Measurements from ENCODE around the gene KIF26B.
"Not testable (repeated sequence)": the region's sequence is repeated elsewhere in the genome, so short reads cannot be mapped to it uniquely, and the experiment has no call there.

Gene KIF26B

DNA sequence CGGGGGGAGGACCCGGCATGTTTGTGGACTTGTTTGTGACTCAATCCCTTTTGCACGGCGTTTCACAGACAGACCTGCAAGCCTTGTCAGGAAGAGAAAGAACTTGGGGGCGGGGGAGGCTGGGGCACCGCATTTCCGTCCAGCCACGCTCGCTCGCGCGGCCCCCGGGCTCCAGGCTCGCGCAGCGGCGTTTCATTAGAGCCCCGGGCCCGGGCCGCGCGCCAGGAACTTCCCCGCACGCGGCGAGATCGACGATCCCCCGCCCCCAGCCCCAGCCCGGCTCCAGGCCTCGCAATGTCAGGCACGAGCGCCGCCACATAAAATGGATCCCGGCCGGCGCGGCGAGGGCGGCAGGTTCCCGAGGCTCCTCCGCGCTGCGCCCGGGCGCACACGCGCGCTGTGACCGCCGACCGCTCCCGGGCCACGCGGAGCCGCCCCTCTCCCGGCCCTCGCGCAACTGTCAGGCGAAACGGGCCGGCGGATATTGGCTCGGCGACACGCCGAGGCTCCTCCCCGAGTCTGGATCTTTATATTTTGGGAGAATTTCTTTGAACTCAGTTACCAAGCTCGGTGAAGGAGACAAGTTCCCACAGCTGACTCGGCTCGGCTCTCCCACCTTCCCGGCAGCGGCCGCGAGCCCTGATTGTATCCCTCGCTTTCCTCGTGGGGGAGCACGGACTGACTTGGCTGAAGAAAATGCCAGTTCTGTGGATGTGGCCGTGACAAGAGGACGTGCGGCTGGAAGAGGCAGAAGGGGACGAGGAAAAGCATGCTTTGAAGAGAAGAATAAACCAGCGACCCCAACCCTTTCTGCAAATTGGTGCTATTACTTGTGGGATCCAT, at the start of gene KIF26B:
KIF26B (plus strand) TSS at position 557 of the 843 bp plus-strand sequence. CDS start 440 bp downstream, outside the sequence.
- peak in 1 of 2 experiments; percentile 27 for DNase-seq (ENCODE audit: low read depth in 2 of 2)

DNA sequence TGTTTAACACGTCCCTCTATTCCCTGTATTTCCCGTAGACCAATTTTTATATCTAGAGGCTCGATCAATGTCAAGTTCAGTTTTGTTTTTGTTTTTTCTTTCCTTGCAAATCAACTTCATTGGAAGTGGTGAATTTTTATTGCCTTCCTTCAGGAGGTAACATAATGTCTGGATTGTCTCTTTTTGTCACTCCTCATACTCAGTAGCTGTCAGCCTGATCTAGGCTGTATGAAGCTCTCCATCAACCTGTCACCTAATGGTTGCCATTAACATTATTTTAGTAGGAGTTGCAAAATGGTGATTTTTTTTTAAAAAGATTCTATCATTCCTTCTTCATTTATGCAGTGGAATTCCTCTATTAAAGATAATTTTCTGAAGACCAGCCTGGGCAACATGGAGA, 49.7 kb upstream of the KIF26B start:
- DNase-seq (ENCODE audit: low read depth in 2 of 2): no peak

DNA sequence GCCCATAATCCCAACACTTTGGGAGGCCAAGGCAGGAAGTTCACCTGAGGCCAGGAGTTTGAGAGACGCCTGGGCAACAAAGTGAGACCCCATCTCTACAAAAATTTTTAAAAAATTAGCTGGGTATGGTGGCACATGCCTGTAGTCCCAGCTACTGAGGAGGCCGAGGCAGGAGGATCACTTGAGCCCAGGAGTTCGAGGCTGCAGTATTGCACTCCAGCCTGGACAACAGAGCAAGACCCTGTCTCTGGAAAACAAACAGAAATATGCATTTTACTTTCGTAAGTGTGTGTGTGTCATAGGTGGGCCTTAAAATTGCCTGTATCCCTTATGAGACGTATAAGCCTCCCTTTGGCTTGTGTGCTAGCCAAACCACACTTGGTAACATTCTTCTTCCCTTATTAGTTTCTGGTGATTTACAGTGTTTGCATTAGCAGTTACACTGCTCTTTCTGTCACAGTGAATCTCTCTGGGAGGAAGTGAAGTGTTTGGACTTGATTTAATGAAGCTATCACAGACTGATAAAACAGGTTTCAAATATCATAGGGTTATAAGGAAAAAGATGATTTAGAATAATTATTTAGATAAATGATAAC, 48.9 kb upstream of the KIF26B start:
- DNase-seq (ENCODE audit: low read depth in 2 of 2): no peak

DNA sequence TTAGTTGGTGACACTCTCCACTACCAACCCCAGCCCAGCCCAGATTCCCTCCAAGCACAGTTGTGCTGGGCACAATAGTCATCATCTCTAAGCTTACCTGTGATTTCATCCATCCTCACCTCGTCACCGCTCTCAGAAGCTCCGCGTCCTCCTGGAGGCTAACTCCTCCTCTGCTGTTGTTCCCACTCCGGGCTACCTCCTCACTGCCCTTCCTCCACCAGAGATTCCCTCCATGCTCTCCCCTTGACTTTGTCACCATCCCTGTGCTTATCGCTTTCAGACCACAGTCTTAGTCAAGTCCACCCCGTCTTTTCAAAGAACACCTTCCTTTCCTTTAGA, 47.0 kb upstream of the KIF26B start:
- no peak for DNase-seq (ENCODE audit: low read depth in 2 of 2)

DNA sequence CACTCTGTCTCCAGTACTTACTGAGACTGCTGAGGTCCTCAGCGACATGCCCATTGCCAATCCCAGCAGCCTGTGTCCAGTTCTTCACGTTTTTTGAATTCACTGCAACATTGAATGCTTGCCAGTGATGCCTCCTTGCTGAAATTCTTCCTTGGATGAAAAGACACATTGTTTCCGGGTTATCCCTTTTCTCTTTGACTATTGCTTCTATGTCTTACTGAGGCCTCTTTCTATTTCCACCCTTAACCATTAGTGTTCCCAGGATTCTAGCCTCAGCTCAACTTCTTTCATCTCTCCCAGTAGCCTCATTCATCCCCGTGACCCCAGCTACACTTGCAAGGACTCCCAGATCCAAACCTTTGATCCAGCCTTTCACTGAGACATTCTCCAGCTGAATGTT, 46.5 kb upstream of the KIF26B start:
- no peak for DNase-seq (ENCODE audit: low read depth in 2 of 2)

DNA sequence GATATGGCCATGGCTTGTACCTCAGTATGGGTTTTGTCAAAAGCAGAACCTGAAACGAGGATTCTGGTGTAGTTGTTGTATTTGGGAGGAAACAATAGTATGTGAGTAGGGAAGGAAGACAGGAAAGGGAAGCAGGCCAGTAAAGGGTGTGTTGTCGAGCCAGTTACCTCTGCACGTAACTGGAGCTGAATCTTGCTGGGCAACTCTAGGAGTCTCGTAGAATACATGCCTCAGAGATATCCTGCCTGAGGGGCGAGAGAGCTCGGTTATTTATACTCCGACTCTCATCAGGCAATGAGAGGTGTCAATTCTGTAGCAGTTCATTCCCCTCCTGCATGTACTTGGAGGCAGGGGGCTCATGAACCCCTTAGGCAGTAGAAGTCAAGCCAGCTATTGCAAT, 45.9 kb upstream of the KIF26B start:
- no peak for DNase-seq (ENCODE audit: low read depth in 2 of 2)

DNA sequence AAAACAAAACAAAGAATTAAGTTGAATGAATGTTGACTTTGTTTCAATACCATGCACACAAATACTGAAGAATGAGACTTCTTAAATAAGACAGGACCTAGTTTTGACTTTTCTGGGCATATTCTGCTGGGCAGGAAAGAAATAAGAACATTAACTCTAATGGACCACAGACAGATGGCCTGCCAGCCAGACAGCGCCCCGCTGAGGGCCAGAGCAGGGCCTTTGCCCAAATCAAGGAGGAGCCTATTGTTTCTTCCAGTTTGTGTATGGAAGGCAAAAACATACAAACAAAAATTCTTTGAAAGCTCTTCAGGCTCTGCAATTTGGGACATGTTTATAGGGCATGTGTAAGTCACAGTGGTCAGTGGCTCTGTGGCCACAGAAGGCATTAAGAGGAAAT, 44.4 kb upstream of the KIF26B start:
- no peak for DNase-seq (ENCODE audit: low read depth in 2 of 2)

DNA sequence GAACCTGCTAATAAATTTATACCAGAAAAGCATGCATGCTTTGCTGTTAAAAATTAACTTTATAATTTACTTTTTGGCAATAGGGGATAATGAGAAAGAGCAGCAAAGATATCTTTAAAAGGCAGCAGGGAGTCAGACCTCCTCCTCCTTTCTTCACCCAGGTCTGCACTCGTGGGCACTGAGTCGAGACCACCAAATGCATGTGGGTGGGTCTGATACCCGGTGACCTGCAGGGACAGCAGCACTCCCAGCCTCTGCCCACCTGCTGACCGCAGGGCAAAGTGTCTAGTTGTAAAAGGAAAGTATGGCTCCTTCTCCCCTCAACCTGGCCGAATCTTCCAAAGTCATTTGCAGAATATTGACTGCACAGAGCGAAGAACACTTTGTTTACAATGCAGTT, 43.7 kb upstream of the KIF26B start:
- DNase-seq (ENCODE audit: low read depth in 2 of 2): no peak

DNA sequence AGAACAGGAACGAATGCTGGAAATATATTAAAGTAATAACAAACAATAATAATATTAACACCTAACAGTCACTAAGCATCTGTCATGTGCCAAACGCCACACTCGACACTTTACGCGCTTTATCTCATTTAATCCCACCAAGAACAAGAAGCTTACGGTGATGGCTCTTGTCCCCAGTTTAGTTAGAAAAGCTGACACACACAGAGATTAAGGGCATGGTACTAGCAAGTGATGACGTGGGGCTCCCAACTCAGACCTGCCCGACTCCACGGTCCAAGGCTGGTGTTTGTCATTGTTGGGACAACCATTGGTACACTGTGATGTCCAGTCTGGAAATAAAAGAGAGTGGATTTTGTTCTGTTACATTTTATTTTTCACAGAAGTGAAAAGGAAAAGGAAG, 41.1 kb upstream of the KIF26B start:
- DNase-seq (ENCODE audit: low read depth in 2 of 2): no peak

DNA sequence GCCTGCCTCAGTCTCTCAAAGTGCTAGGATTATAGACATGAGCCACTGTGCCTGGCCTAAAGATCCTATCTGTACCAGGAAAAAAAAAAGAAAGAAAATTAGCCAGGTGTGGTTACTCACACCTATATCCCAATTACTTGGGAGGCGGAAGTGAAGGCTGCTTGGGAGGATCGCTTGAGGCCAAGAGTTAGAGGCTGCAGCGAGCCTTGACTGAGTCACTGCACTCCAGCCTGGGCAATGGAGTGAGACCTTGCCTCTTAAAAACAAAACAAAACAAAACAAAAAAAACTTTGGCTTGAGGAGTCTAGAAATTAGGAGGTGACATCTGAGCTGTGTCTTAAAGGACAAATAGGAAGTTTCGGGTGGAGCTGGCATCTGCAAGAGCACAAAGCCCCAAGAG, 38.7 kb upstream of the KIF26B start:
- no peak for DNase-seq (ENCODE audit: low read depth in 2 of 2)

DNA sequence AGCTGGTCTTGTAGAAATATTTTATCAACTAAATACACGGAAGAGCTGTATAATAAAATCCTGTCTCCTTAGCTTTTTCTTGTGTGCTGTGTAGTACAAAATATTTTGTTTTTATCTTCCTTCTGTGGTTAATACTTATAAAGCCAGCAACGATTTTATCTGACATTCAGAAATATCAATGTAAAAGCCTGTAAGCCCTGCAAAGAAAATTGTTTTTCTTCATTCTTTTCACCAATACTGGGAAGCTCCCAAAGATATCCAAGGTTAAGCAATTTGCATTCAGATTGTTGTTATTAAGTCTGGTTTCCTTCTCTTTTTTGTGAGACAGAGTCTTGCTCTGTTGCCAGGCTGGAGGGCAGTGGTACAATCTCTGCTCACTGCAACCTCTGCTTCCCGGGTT, 38.0 kb upstream of the KIF26B start:
- DNase-seq (ENCODE audit: low read depth in 2 of 2): no peak

DNA sequence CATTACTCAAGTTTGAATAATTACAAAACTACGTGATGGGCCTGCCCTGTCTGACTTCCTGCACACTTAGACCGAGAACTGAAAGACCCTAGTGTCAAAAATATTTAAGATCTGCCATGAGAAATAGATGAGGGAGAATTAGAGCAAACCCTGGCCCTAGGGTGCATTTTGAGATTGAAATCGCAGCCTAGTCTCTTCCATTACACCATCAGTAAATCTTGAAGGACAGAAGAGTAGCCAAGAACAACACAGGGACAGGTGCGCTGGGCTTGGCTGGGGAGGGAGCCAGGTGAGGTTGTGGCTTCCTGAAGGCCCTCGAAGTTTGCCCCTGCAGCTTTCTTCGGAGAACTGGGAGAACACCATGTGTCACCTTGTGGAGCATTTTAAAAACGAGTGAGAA, 36.7 kb upstream of the KIF26B start:
- DNase-seq (ENCODE audit: low read depth in 2 of 2): no peak

DNA sequence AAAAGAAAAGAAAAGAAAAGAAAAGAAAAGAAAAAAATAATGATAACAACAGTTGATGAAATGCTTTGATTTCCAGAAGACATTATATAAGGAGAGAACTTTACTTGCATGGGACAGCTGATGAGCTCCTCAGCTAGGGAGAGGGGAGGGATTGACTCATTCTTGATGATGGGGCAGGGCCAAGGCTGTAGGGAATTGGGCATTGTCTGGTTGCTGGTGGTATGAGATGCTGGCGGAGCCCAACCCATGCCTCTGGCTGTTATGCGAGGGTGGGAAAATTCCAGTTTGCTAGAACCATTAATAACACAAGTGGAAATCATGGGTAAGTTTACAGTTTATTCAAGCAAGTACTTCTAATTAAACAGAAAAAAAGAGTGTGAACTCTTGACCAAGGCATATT, 36.0 kb upstream of the KIF26B start:
- DNase-seq (ENCODE audit: low read depth in 2 of 2): no peak

DNA sequence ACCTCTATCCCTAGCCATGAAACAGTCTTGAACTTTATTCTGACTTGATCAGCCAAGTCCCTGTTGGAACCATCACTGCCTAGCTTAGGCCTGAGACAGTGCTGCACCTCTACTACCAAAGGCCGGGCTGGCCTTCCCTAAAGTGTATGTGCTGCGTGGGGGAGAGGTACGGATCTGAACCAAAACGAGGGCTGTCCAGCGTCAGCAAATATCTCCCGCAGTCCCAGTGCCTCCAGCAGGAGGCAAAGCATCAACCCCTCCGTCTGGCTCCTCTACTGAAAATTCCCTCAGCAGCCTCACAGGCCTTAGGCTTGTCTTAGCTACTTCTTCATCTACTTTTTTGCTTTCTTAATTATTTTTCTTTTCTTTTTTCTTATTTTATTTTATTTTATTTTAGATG, 33.3 kb upstream of the KIF26B start:
- DNase-seq (ENCODE audit: low read depth in 2 of 2): no peak

DNA sequence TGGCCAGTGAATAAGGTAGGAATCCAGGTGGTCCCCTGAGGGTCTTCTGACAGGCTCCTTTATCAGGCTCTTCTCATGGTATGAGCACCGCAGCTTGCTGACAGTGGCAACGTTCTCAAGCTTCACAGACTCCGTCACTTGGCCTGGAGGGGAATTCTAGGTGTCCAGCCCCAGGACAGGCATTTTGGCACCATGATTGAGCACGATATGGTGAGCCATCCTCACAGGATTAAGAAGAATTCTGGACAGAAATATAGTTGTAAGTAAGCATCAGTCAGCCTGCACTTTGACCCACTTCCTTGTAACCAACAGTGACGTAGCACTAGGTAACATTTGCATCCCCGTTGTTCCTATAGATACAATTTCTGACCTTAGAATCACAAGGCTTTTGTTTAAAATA, 30.5 kb upstream of the KIF26B start:
- no peak for DNase-seq (ENCODE audit: low read depth in 2 of 2)

DNA sequence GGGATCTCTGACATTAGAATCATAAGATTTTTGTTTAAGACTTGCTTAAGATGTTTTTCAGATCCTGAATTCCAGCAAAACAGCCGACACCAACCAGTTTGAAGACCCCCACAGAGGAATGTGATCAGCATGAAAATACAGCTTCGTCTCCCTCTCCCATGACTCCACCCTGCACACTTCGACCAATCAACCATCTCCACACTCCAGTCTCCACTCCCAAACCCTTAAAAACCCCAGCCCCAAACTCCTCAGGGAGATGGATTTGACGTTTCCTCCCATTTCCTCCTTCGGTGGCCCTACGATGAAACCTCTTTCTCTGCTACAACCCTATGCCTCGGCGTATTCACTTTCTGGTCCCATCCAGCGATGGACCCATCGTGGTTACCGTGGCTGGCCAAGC, 30.1 kb upstream of the KIF26B start:
- DNase-seq (ENCODE audit: low read depth in 2 of 2): no peak

DNA sequence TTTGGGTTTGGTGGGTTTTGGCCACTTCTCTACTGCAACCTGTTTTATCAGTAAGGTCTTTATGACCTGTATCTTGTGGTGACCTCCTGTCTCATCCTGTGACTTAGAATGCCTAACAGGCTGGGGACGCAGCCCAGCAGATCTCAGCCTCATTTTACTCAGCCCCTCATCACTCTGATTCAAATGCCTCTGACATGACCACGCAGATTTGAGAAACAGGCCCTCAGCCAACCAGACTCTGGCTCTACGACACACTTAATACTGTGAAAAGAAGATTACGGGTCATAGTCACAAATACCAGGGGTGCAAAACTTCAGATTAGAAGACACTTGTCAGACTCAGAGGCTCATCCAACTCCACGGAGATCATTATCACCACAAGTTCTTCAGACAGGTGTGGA, 28.3 kb upstream of the KIF26B start:
- no peak for DNase-seq (ENCODE audit: low read depth in 2 of 2)

DNA sequence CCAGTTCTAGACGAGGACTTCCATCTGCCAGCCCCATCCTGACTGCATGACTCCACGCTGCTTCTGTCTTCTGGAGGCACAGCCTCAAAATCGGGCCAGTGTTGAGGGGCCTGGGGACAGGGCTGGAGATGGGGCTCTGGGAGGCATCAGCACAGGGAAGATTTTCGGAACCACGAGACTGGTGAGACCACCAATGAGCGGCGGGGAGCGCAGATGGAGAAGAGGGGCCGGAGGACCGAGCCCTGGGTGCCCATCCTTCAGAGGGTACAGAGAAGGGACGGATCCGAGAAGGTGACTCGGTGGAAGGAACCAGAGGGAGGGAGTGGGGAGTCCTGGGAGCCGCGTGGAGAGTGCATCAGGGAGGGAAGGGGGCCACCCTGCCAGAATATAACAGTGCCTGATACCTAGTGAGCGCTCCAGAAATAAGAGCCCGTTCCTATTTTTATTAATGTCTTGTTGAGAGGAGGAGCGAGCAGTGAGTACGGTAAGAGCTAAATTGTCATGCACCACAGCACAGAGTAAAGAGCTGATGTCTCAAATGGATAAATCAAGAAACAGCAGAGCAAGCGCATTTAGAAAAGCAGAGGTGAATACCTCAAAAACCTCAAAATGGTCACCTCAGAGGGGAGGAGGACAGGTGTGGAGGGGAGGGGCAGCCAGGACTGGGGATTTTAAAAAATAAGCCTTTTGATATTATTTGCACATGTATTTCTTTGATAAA, 26.2 kb upstream of the KIF26B start:
- DNase-seq (ENCODE audit: low read depth in 2 of 2): no peak

DNA sequence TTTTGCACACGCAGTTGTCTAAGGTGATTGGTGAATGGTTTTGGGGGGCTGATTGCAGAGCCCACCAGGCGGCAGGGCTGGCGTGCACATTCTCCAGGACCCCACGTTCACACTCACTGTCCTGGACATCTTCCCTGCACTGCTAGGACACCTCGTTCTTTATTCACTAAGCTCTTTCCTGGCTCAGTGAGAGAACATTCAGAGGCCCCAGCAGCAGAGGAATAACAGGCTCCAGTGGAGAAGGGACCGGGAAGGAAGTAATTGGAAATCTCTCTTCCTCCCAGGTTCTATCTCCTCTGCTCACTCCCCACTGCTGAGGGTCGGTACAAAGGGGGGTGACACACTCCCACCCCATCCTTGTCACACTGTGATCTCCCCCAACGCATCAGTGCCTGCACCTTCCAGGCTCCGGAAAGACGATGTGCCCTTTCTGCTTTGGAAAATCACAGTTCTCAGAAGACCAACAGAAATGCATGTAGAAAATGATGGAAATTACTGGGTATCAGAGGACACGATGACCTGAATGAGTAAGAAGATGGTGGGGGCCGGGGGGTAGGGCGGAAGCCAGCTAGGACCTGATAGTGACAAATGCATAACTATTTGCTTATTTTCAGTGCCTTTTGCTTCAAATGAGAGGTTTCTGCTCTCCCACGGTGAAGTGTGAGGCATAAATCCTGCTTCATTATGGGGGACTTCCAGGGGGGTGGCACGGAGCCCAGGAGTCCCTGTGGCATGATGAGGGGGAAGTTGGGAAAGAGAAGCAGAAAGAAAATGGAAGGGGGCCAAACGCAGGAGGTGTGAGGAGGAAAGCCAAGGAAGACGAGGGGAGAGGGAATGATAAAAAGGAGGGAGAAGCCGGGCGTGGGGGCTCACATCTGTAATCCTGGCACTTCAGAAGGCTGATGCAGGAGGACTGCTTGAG, 25.2 kb upstream of the KIF26B start:
- no peak for DNase-seq (ENCODE audit: low read depth in 2 of 2)

DNA sequence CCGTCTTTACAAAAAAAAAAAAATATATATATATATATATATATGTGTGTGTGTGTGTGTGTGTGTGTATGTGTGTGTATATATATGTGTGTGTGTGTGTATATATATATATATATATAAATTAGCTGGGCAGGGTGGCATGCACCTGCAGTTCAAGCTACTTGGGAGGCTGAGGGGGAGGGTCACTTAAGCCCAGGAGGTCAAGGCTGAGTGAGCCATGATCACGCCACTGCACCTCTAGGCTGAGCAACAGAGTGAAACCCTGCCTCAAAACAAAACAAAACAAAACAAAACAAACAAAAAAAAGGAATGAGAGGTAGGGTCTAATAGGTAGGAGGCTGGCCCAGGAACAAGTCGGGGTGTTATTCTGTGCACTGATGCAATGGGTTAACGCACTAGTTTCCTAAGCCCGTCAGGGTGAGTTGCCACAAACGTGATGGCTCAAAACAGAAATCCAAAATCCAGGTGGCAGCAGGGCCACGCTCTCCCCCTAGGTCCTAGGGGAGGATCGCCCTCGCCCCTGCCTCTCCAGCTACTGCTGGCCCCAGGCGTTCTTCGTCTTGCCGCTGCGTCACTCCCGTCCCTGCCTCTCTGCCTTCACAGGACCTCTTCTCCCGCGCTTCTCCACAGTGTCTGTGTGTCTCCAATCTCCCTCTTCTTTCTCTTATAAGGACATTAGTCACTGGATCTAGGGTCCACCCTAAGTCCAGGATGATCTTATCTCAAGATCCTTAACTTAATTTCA, 24.3 kb upstream of the KIF26B start:
- not testable (repeated sequence) for DNase-seq (ENCODE audit: low read depth in 2 of 2)

DNA sequence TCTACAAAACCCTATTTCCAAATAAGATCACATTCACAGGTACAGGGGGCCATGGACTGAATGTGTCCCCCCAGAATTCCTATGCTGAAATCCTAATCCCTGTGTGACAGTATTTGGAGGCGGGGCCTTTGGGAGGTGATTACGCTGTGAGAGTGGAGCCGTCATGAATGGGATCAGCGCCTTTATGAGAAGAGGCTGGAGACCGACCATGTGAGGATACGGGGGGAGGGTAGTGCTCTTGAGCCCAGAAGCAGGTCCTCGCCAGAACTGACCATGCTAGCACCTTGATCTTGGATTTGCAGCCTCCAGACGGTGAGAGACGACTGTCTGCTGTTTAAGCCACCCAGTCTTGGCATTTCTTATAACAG, 23.8 kb upstream of the KIF26B start:
- DNase-seq (ENCODE audit: low read depth in 2 of 2): no peak
